Uterus (tissue), 4 donors: Measurements from ENCODE around the gene SLC22A25. TPM values are rescaled to one million over a fixed set of nuclear protein-coding genes. Genes with fewer than 3 reads are reported as not detected.
"Not testable (repeated sequence)": the region's sequence is repeated elsewhere in the genome, so short reads cannot be mapped to it uniquely, and the experiment has no call there.

ENCODE experiments used
- DNase-seq, 2 donors: peaks; one replicate each; pipeline ENCODE4 v3.0.0-alpha.2; 2019 to 2020
- H3K27ac ChIP-seq, 2 donors: fragments of 200-600 bp; sonication (generic); 1 replicate in 1 of 2; 2 replicates in 1 of 2; pipeline ENCODE4 v1.5.1; 2016 to 2018
- H3K27me3 ChIP-seq, 2 donors: fragments of 200-600 bp; sonication (generic); one replicate each; pipeline ENCODE4 v1.5.1; 2018 to 2019; ENCODE audit warnings: control low read depth in 1 of 2
- H3K36me3 ChIP-seq, 2 donors: fragments of 200-600 bp; sonication (generic); one replicate each; pipeline ENCODE4 v1.5.1; 2019; ENCODE audit warnings: control low read depth in 1 of 2
- H3K4me1 ChIP-seq, 2 donors: fragments of 200-600 bp; sonication (generic); one replicate each; pipeline ENCODE4 v1.5.1; 2018 to 2019; ENCODE audit warnings: control low read depth in 1 of 2
- H3K4me3 ChIP-seq, 2 donors: fragments of 200-600 bp; sonication (generic); 1 replicate in 1 of 2; 2 replicates in 1 of 2; pipeline ENCODE4 v1.5.1; 2018 to 2019; ENCODE audit warnings: mild to moderate bottlenecking in 1 of 2
- H3K9me3 ChIP-seq, 2 donors: fragments of 200-600 bp; sonication (generic); one replicate each; pipeline ENCODE4 v1.5.1; 2019; ENCODE audit warnings: control low read depth in 1 of 2
- POLR2A ChIP-seq, 2 donors: fragments of 450-650 bp; IDR thresholded peaks; one replicate each; pipeline ENCODE4 v1.6.1; 2016; ENCODE audit warnings: antibody characterized with exemption in 2 of 2, mild to moderate bottlenecking in 1 of 2, moderate library complexity in 1 of 2
- intact Hi-C: fragments of 100-400 bp; cut with DNase I; formaldehyde crosslinking; loops from one replicate; pipeline ENCODE4 v1.15.1; 2023; ENCODE audit warnings: low total_unique reads
- total RNA-seq, 4 donors: library from RNA; depleted of rRNA in 3 of 4; stranded (reverse); fragments of >200 nt in 3 of 4; gene quantifications; one replicate each; pipeline versions ENCODE4 v1.1.0 to v1.2.4, GENCODE V29; 2014 to 2023
- TF ChIP-seq, protein P1 (sequence below), 4 experiments: fragments of 200-600 bp in 2 of 4; fragments of 450-650 bp in 2 of 4; sonication (generic) in 2 of 4; IDR thresholded peaks; one replicate each; pipeline ENCODE4 v1.5.1; 2016 to 2019; ENCODE audit warnings: antibody characterized with exemption in 4 of 4, mild to moderate bottlenecking in 2 of 4, moderate library complexity in 1 of 4
- donor health status: DM: yes; HTN: yes; CAD: no.

SLC22A25 gene
- total RNA-seq, 4 donors from 2014 or later = not detected

DNA sequence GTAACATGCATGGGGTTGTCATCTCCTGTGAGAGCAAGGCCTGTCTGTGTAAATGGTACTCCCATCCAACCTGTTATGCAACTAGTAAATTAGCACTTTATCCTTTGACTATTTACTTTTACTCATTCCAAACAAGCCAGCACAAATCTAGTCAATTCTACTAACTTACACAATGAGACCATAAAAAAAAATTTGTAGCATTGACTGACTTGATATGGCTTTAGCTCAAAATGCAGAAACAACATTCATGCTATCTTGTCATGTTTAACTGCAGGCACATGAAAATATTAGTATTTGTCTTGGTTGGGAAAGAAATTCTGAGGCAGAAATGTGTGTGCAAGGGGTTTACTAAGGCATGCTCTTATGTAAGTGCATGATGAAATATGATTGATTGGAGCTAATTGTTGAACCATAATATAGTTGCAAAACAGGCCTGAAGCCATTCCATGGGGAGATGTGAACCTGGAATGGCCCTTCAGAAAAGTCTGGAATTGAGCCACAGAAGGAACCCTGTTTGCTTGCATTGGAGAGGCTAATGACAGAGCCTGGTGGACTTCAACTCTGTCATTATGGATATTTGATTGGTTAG is 2.5 kb downstream of the SLC22A25 start:
- DNase-seq = no peak
- Histone ChIP-seq H3K4me3 (no peak overlapping the region), H3K9me3 (no peaks in the 10 kb centered on the region), H3K27ac (no peak overlapping the region), H3K36me3 (no peaks in the 10 kb centered on the region), H3K27me3 (no peaks in the 10 kb centered on the region), H3K4me1 (no peaks in the 10 kb centered on the region)
- TF ChIP-seq POLR2A (IDR thresholded peaks at IDR 0.05) = no peak
- TF ChIP-seq, protein P1, sequence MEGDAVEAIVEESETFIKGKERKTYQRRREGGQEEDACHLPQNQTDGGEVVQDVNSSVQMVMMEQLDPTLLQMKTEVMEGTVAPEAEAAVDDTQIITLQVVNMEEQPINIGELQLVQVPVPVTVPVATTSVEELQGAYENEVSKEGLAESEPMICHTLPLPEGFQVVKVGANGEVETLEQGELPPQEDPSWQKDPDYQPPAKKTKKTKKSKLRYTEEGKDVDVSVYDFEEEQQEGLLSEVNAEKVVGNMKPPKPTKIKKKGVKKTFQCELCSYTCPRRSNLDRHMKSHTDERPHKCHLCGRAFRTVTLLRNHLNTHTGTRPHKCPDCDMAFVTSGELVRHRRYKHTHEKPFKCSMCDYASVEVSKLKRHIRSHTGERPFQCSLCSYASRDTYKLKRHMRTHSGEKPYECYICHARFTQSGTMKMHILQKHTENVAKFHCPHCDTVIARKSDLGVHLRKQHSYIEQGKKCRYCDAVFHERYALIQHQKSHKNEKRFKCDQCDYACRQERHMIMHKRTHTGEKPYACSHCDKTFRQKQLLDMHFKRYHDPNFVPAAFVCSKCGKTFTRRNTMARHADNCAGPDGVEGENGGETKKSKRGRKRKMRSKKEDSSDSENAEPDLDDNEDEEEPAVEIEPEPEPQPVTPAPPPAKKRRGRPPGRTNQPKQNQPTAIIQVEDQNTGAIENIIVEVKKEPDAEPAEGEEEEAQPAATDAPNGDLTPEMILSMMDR (IDR thresholded peaks at IDR 0.05) = no peak
- intact Hi-C loops = no loop called here

DNA sequence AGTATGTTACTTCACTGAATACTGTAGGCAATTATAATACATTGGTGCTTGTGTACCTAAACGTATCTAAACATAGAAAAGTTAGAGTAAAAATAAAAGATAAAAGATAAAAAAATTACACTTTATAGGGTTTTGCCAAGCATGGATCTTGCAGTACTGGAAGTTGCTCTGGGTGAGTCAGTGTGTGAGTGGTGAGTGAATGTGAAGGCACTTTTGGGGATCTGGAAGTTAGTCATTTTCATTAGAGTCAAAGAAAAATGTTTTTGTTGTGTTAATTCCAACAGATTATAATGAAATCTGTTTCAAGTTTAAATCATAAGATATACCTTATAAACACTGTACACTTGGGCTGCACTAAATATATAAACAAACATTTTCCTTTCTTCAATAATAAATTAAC is 3.3 kb downstream of the SLC22A25 start:
- Histone ChIP-seq H3K27ac (no peak overlapping the region), H3K36me3 (no peaks in the 10 kb centered on the region), H3K4me1 (no peaks in the 10 kb centered on the region), H3K4me3 (no peak overlapping the region), H3K27me3 (no peaks in the 10 kb centered on the region), H3K9me3 (no peaks in the 10 kb centered on the region)
- TF ChIP-seq POLR2A (IDR thresholded peaks at IDR 0.05) = no peak
- TF ChIP-seq, protein P1 (IDR thresholded peaks at IDR 0.05) = no peak
- intact Hi-C loops = no loop called here
- no peak for DNase-seq

DNA sequence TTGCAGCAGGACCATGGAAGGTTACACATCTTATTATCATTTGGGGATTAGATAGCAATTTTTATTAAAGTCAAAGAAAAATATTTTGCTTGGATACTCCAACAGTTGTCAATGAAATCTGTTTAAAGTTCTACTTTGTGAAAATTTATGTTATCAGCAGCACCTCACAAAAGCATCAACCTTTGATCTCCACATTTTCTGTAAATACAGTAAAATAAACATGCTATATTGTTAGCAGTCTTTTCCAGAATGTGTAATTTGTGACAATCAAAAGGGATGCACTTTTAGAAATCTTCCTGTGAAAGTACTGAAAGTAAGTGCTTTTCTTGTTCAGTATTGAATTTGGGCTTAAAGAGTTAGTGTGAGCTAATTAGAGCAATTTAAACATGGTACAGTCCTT is 4.1 kb downstream of the SLC22A25 start:
- Histone ChIP-seq H3K27me3 (no peaks in the 10 kb centered on the region), H3K9me3 (no peaks in the 10 kb centered on the region), H3K36me3 (no peaks in the 10 kb centered on the region), H3K4me1 (no peaks in the 10 kb centered on the region), H3K4me3 (no peak overlapping the region), H3K27ac (no peak overlapping the region)
- TF ChIP-seq, protein P1 (IDR thresholded peaks at IDR 0.05) = no peak
- no peak for TF ChIP-seq POLR2A (IDR thresholded peaks at IDR 0.05)
- intact Hi-C loops = no loop called here
- no peak for DNase-seq

DNA sequence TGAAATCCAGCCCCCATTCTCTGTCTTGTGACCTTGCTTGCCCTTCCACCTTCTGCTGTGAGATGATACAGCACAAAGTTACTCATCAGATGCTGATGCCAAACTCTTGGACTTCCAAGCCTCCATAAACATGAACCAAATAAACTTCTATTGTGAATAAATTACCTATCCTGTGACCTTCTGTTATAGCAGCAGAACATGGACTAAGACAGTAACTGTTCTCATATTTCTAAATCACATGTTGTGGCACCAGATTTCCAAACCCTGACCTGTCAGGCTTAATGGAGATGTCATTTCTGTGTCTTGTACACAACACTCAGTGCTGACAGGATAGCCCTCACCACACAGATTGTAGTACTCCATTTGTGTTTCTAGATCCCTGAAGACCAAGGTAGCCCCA is 6.0 kb downstream of the SLC22A25 start:
- no peaks in the 10 kb centered on the region for H3K27me3 ChIP-seq
- no peaks in the 10 kb centered on the region for H3K4me1 ChIP-seq
- H3K27ac ChIP-seq = no peak overlapping the region
- no peak for DNase-seq
- TF ChIP-seq, protein P1 (IDR thresholded peaks at IDR 0.05) = no peak
- TF ChIP-seq POLR2A (IDR thresholded peaks at IDR 0.05) = no peak
- H3K4me3 ChIP-seq = no peak overlapping the region
- intact Hi-C loops = no loop called here
- H3K36me3 ChIP-seq = no peaks in the 10 kb centered on the region
- no peaks in the 10 kb centered on the region for H3K9me3 ChIP-seq

DNA sequence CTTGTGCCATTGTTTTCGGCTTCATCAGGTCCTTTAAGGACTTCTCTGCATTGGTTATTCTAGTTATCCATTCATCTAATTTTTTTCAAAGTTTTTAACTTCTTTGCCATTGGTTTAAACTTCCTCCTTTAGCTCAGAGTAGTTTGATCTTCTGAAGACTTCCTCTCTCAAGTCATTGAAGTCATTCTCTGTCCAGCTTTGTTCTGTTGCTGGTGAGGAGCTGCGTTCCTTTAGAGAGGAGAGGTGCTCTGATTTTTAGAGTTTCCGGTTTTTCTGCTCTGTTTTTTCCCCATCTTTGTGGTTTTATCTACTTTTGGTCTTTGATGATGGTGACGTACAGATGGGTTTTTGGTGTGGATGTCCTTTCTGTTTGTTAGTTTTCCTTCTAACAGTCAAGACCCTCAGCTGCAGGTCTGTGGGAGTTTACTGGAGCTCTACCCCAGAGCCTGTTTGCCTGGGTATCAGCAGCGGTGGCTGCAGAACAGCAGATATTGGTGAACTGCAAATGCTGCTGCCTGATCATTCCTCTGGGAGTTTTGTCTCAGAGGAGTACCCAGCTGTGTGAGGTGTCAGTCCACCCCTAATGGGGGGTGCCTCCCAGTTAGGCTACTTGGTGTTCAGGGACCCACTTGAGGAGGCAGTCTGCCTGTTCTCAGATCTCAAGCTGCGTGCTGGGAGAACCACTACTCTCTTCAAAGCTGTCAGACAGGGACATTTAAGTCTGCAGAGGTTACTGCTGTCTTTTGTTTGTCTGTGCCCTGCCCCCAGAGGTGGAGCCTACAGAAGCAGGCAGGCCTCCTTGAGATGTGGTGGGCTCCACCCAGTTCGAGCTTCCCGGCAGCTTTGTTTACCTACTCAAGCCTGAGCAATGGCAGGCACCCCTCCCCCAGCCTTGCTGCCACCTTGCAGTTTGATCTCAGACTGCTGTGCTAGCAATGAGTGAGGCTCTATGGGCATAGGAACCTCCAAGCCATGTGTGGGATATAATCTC is 7.6 kb downstream of the SLC22A25 start:
- H3K27ac ChIP-seq, intact Hi-C loops, H3K27me3 ChIP-seq, H3K9me3 ChIP-seq, H3K36me3 ChIP-seq, H3K4me1 ChIP-seq, DNase-seq, H3K4me3 ChIP-seq: not testable (repeated sequence)
